Left cardiac atrium (tissue), 4 donors: ENCODE measurements around the gene MAGEH1. TPM values are rescaled to one million over a fixed set of nuclear protein-coding genes. Genes with fewer than 3 reads are reported as not detected.
A peak's percentile ranks its signal among the peaks of the same experiment; 100 is the strongest.

Experiments
- ATAC-seq, 2 donors: fragments of 200-7000 bp; cut with Tn5 transposase; one replicate each; pipeline ENCODE4 v1.9.1; 2020; ENCODE audit warnings: mild to moderate bottlenecking in 2 of 2, moderate library complexity in 2 of 2
- DNase-seq: peaks from one replicate; pipeline ENCODE4 v3.0.0-alpha.2; 2020
- intact Hi-C, 2 donors: fragments of 100-400 bp; cut with DNase I; formaldehyde crosslinking; loops; one replicate each; pipeline versions ENCODE4 v1.14.1 to v1.15.1; 2022 to 2023
- microRNA-seq, 2 donors: library from miRNA; unstranded; fragments of <30 nt; microRNA quantifications; one replicate each; pipeline ENCODE4 v1.2.0, GENCODE V29; 2020
- total RNA-seq, 2 donors: library from RNA; stranded (reverse); fragmentation: NEBNext Ultra II Directional; extraction: Animal tissue kit (Norgen Biotek cat#: 25700); gene quantifications; one replicate each; pipeline ENCODE4 v1.2.1, GENCODE V29; 2021
- donor health status: DM: no; HTN: yes; CAD: no.
- donor health status: DM: no; HTN: yes; CAD: no; lungs with severe emphysema.
- donor health status: DM: yes; HTN: yes; CAD: no.
- donor health status: Dilated cardiomyopathy.

MAGEH1 gene
- total RNA-seq, 2 donors from 2014 or later: 18.8 to 25.6 TPM

DNA sequence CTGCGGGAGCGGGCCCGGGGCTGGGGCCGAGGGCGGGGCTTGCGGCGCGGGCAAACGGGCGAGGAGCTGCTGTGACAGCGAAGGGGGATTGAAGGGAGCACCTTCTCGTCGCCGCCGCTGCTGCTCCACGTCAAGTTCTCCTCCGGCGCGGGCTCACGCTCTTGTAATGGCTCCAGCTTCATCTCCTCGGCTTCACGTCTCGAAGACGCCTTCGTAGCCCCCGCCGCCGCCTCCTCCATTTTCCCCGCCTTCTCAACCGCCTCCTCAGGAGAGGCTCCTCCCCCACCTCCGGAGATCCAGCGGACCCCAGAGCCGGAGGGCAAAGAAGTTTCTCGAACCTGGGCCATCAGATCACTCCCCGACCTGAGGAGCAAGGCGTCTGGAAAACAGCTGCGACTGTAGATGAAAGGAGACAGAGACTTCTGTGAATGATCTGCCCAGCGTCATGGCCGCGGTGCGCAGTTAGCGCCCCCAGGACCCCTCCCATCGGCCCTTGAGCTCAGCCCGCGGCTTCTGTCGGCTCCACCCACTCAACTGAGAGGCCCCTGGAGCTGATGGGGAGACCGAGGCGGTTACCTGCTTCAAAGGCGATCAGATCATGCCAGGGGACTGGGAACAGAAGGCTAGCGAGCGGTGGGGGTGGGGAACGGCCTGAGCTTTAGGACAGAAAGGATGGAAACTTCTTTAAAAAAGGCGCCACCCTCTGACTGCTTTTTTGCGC lies 36.8 kb downstream of the MAGEH1 start:
- ATAC-seq (peak; percentile 74 to 83), DNase-seq (peak; percentile 67)
- intact Hi-C loops: no loop called here

DNA sequence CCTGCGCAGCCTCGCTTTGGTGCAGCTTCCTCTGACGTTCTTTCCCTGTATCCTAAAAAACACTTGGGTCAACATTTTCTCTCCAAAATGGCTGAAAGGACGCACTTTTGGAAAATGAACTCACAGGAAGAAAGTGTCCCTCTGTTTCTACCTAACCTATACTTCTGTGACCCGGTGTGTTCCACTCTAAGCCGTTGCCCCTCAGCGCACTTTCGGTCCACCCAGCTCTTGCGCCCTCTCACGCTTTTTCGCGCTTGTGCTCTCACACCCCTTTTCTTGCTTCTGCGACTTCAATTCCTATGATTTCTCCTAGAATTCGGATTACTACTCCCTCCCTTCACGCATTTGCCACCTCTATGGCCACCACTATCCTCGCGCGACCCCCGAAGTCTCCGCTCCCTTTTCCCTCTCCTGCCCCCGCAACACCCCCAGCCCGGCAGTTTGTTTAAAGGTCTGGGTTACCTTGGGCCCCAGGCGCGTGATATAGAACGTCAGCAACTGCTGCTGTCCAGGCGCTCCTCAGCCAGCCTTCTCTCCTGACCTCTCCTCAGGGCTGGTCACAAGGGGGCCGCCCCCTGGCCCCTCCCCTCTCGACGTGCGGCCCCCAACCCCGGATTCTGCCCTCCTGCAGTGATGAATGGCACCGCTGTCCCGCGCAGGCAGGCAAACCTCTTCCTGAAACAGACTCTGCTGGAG lies 37.5 kb downstream of the MAGEH1 start, which contains the start of gene USP51:
Gene USP51, minus strand, starts transcription at position 535 of the 696 bp plus-strand sequence. CDS start 909 bp downstream, outside the sequence.
- DNase-seq (peak; percentile 48), ATAC-seq (peak; percentile 70 to 75)
- intact Hi-C loops: no loop called here

DNA sequence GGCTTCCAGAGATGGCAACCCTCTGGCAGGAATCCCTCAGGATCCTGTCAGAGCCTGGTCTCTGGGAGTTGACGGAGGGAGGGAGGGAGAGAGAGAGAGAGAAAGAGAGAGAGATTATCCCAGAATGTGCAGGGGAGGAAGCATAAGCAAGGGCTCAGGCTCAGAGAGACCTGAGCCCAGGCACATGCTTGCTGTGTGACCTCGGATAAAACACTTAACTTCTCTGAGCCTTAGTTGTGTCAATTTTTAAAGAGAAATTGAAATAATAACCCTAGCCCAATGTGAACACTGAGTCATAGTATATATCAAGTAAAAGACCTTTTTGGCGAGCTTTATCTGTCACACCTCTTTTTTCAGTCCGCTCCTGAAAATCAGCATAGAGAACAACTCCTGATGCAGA lies 38.2 kb downstream of the MAGEH1 start:
- ATAC-seq: no peak
- DNase-seq: no peak
- intact Hi-C loops: no loop called here

DNA sequence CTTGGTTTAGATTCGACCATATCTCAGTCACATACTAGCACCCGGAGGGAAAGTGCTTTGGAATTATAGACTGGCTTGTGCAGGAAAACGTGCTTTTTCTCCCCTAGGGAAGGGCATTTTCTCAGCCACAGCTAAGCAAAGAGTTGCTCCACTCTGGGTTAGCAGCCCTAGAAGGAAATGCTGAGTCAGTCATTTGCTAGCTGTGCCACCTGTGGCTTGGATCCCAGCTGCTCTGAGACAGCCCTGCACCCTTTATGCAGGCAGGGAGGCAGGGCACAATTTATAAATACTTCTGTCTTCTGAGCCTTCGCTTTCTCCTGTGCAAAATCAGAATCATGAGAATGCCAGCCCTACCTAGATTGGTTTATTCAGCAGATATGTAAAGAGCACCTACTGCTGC lies 39.0 kb downstream of the MAGEH1 start:
- ATAC-seq: no peak
- no peak for DNase-seq
- intact Hi-C loops: no loop called here

Small RNA genes lying within 50 kb of the gene (microRNA-seq; reads per million reads assigned to microRNA genes)
- gene MIR4536-1: 0 reads per million in 2 donors
- gene MIR4536-2: 0 reads per million in 2 donors

Other genes with a start within 250 kb of the MAGEH1 start
- not detected for gene PAGE5, start 231.8 kb upstream of the MAGEH1 start, total RNA-seq
- gene PAGE3, start 187.2 kb upstream of the MAGEH1 start, total RNA-seq: not detected
- 1 to 10 TPM; 2.4 to 3.5 TPM for gene USP51, start 37.7 kb downstream of the MAGEH1 start, total RNA-seq
- gene FOXR2, start 171.3 kb downstream of the MAGEH1 start, total RNA-seq: not detected